A549 (cell line): ENCODE results near the gene CNOT1.

Experiments used
- CEBPB ChIP-seq, 2 experiments: fragments of >200 bp in 1 of 2; sonication (Bioruptor Twin) in 1 of 2; formaldehyde crosslinking in 1 of 2; IDR thresholded peaks; 2 replicates each; pipeline ENCODE4 v1.6.1; 2012 to 2016
- HOXB13 ChIP-seq: fragments of 250-450 bp; sonication (Bioruptor Pico); IDR thresholded peaks from 2 replicates; pipeline ENCODE4 v1.5.0; 2020; ENCODE audit warnings: low read depth, mild to moderate bottlenecking, moderate library complexity
- HOXB5 ChIP-seq: fragments of 250-450 bp; sonication (Bioruptor Pico); IDR thresholded peaks from 2 replicates; pipeline ENCODE4 v1.5.0; 2020; ENCODE audit warnings: mild to moderate bottlenecking, moderate library complexity
- MAX ChIP-seq: IDR thresholded peaks from 2 replicates; pipeline ENCODE4 v1.6.1; 2012
- NPAS2 ChIP-seq: fragments of 250-450 bp; sonication (Bioruptor Pico); IDR thresholded peaks from 2 replicates; pipeline ENCODE4 v1.8.0; 2022; ENCODE audit warnings: mild to moderate bottlenecking, moderate library complexity, borderline replicate concordance
- RCOR1 ChIP-seq: fragments of 150-350 bp; IDR thresholded peaks from 2 replicates; pipeline ENCODE4 v1.6.1; 2014; ENCODE audit warnings: antibody characterized with exemption, low read length, low read depth
- ZNF302 ChIP-seq: fragments of 250-450 bp; sonication (Bioruptor Pico); IDR thresholded peaks from 2 replicates; pipeline ENCODE4 v1.9.0; 2021; ENCODE audit warnings: inconsistent platforms, mild to moderate bottlenecking, moderate library complexity
- TF ChIP-seq, protein P1 (sequence below): fragments of >200 bp; sonication (Bioruptor Twin); formaldehyde crosslinking; IDR thresholded peaks from 3 replicates; pipeline ENCODE4 v1.5.1; 2016
- TF ChIP-seq, protein P2 (sequence below): fragments of 450-650 bp; IDR thresholded peaks from 2 replicates; pipeline ENCODE4 v1.6.1; 2014; ENCODE audit warnings: antibody characterized with exemption

DNA sequence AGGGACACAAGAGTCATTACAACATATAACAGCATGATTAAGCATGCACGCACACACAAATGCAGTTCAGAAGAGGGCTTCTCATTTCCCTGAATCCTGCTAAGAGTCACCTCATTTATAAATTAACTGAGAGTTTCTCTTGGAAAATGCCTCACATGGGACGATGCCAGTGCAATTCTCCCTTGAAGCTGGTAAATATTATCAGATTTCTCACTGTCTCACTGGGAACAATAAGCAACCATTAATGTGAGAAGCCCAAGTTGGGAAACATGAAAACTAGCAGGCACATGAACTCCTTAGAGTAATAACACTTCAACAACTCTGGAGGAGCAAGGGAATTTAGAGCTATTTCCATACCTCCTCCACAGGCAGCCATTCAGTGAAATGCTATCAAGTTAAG is 87.9 kb downstream of the CNOT1 start:
- TF ChIP-seq, protein P1, sequence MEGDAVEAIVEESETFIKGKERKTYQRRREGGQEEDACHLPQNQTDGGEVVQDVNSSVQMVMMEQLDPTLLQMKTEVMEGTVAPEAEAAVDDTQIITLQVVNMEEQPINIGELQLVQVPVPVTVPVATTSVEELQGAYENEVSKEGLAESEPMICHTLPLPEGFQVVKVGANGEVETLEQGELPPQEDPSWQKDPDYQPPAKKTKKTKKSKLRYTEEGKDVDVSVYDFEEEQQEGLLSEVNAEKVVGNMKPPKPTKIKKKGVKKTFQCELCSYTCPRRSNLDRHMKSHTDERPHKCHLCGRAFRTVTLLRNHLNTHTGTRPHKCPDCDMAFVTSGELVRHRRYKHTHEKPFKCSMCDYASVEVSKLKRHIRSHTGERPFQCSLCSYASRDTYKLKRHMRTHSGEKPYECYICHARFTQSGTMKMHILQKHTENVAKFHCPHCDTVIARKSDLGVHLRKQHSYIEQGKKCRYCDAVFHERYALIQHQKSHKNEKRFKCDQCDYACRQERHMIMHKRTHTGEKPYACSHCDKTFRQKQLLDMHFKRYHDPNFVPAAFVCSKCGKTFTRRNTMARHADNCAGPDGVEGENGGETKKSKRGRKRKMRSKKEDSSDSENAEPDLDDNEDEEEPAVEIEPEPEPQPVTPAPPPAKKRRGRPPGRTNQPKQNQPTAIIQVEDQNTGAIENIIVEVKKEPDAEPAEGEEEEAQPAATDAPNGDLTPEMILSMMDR = no peak
- TF ChIP-seq, protein P2, sequence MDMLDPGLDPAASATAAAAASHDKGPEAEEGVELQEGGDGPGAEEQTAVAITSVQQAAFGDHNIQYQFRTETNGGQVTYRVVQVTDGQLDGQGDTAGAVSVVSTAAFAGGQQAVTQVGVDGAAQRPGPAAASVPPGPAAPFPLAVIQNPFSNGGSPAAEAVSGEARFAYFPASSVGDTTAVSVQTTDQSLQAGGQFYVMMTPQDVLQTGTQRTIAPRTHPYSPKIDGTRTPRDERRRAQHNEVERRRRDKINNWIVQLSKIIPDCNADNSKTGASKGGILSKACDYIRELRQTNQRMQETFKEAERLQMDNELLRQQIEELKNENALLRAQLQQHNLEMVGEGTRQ = no peak
- TF ChIP-seq MAX = no peak
- no peak for TF ChIP-seq NPAS2 (CRISPR knock-in tag)
- no peak for TF ChIP-seq HOXB5
- TF ChIP-seq CEBPB (IDR thresholded peaks at IDR 0.05) = no peak
- no peak for TF ChIP-seq HOXB13 (CRISPR knock-in tag)
- no peak for TF ChIP-seq ZNF302
- no peak for TF ChIP-seq RCOR1
